ENCODE data around the gene ADCK1. TPM values are rescaled to one million over a fixed set of nuclear protein-coding genes. Genes with fewer than 3 reads are reported as not detected.

ADCK1 gene
- total RNA-seq, 6 experiments from 2014 or later = 3.7 to 6.0 (median 5.1) TPM

DNA sequence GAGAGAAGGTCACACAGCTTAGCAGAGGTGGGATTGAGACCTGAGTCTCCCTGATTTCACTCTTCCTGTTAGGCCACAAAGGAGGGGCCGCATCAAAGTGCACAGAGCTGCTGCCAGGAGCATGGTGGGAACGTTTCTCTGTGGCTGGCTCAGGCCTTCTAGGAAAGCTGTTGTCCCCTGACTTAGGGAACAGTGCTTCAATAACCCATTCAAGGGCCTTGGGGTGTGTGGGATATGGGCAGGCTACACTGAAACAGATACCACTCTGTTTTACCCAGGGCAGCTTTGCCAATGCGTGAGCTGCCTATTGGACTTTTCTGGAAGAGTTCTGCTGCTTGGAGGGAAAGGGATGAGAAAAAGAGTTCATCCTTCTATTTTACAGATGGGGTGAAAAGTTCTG is 110.0 kb downstream of the ADCK1 start:
- Histone ChIP-seq H3K27ac (no peak overlapping the region), H3K36me3 (no peaks in the 10 kb centered on the region), H3K4me3 (no peak overlapping the region), H3K9me3 (no peaks in the 10 kb centered on the region), H3K4me1 (no peaks in the 10 kb centered on the region), H3K27me3 (no peaks in the 10 kb centered on the region)
- intact Hi-C loops (cut with DNase I) = no loop called here
- DNase-seq (no peak), ATAC-seq (no peak)
- TF ChIP-seq CTCF (IDR thresholded peaks at IDR 0.05) (no peak), POLR2A (IDR thresholded peaks at IDR 0.05) (no peak)
- WGBS (ENCODE audit: insufficient coverage, low coverage, low lambda C conversion rate, missing lambda C conversion rate) = 76% methylated on average over 3 of the region's 3 CpGs

DNA sequence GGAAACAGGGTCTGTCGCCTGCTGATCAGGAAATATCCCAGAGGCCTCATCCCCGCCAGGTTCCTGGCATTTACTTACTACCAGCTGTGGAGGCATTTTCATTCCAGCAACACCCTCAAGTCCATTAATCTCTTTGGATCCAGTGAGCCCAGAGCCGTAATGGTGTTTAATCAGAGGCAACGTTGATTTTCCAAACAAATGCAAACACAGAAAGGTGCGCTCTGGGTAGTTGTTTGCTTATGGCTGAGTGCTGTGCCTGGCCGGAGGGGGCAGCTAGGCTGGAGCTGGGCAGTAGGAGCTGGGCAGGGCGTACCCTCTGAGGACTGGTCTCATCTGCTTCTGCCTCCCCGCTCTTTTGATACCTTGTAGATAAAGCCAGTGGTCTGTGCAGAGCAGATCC is 110.6 kb downstream of the ADCK1 start:
- Histone ChIP-seq H3K4me3 (no peak overlapping the region), H3K4me1 (no peaks in the 10 kb centered on the region), H3K9me3 (no peaks in the 10 kb centered on the region), H3K36me3 (no peaks in the 10 kb centered on the region), H3K27me3 (no peaks in the 10 kb centered on the region), H3K27ac (no peak overlapping the region)
- ATAC-seq (no peak), DNase-seq (no peak)
- intact Hi-C loops (cut with DNase I) = no loop called here
- TF ChIP-seq POLR2A (IDR thresholded peaks at IDR 0.05) (no peak), CTCF (IDR thresholded peaks at IDR 0.05) (no peak)
- WGBS (ENCODE audit: insufficient coverage, low coverage, low lambda C conversion rate, missing lambda C conversion rate) = 77% methylated on average over 6 of the region's 8 CpGs

DNA sequence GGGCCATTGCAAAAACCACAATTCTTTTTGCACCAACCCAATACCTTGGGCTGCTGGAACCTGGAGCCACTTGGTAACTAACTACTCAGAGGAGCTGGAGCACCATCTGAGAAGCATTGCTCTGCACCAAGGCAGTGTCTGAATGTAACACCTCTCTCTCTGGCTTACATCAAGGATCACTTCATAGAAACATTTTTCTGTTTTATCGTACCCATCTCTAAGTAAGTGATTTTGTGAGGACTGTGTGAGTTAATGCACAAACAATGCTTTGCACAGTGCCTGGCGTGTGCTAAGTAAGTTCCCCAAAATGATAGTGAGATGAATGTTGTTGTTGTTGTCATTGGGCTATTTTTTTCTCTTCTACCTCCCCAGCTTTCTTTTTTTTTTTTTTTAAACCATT is 111.4 kb downstream of the ADCK1 start:
- 96% methylated on average over 2 of the region's 2 CpGs for WGBS (ENCODE audit: insufficient coverage, low coverage, low lambda C conversion rate, missing lambda C conversion rate)
- DNase-seq = no peak
- no peak for TF ChIP-seq CTCF (IDR thresholded peaks at IDR 0.05)
- TF ChIP-seq POLR2A (IDR thresholded peaks at IDR 0.05) = no peak

GRCh38 chr14:77912754-77913556 is 113.0 kb downstream of the ADCK1 start:
- TF ChIP-seq POLR2A (IDR thresholded peaks at IDR 0.05) (no peak), CTCF (IDR thresholded peaks at IDR 0.05) (no peak)
- DNase-seq (no peak), ATAC-seq (no peak)
- 72% methylated on average over 4 of the region's 10 CpGs for WGBS (ENCODE audit: insufficient coverage, low coverage, low lambda C conversion rate, missing lambda C conversion rate)
- intact Hi-C loops (cut with DNase I) = no loop called here
- Histone ChIP-seq H3K9me3 (no peaks in the 10 kb centered on the region), H3K36me3 (no peaks in the 10 kb centered on the region), H3K4me3 (no peak overlapping the region), H3K27ac (no peak overlapping the region), H3K4me1 (no peaks in the 10 kb centered on the region), H3K27me3 (no peaks in the 10 kb centered on the region)

More for the DNA sequence above, 111.4 kb downstream of the ADCK1 start:
- no peaks in the 10 kb centered on the region for H3K27me3 ChIP-seq
- intact Hi-C loops (cut with DNase I) = no loop called here
- H3K36me3 ChIP-seq = no peaks in the 10 kb centered on the region
- no peak overlapping the region for H3K27ac ChIP-seq
- ATAC-seq = no peak
- no peaks in the 10 kb centered on the region for H3K9me3 ChIP-seq
- no peak overlapping the region for H3K4me3 ChIP-seq
- no peaks in the 10 kb centered on the region for H3K4me1 ChIP-seq

Data from right lobe of liver (tissue), 6 donors.